LoVo (cell line): ENCODE measurements around the gene MDN1.
"Not testable (repeated sequence)": the region's sequence is repeated elsewhere in the genome, so short reads cannot be mapped to it uniquely, and the experiment has no call there.

Experiments used
- DNase-seq: peaks from one replicate; pipeline ENCODE4 v3.0.0-alpha.2; 2016; ENCODE audit warnings: low spot score

MDN1 gene

GRCh38 chr6:89650579-89650978 is 169.0 kb downstream of the MDN1 start:
- no peak for DNase-seq

- no peak for DNase-seq
Observed at GRCh38 chr6:89649682-89650081, 169.9 kb downstream of the MDN1 start.

- DNase-seq, result no peak
Observed at GRCh38 chr6:89644864-89645263, 174.7 kb downstream of the MDN1 start.

GRCh38 chr6:89643406-89643805 is 176.2 kb downstream of the MDN1 start:
- no peak for DNase-seq

- DNase-seq, result no peak
Observed at GRCh38 chr6:89642956-89643355, 176.6 kb downstream of the MDN1 start.

GRCh38 chr6:89641581-89641980 is 178.0 kb downstream of the MDN1 start:
- DNase-seq, result not testable (repeated sequence)

GRCh38 chr6:89640804-89641203 is 178.8 kb downstream of the MDN1 start:
- DNase-seq, result no peak

GRCh38 chr6:89638320-89639195 is 181.0 kb downstream of the MDN1 start, which contains the start of gene LYRM2:
Gene LYRM2, minus strand, starts transcription at chr6:89638747. Its CDS starts 31 bp downstream, at chr6:89638716.
- peak; percentile 93 for DNase-seq

- DNase-seq, result no peak
Observed at GRCh38 chr6:89637960-89638319, 181.7 kb downstream of the MDN1 start.

- not testable (repeated sequence) for DNase-seq
Observed at GRCh38 chr6:89636412-89636811, 183.2 kb downstream of the MDN1 start.

GRCh38 chr6:89630488-89630887 is 189.1 kb downstream of the MDN1 start:
- DNase-seq, result no peak

- DNase-seq, result no peak
Observed at GRCh38 chr6:89623749-89624148, 195.8 kb downstream of the MDN1 start.

- DNase-seq, result no peak
Observed at GRCh38 chr6:89619567-89619966, 200.0 kb downstream of the MDN1 start.

- no peak for DNase-seq
Observed at GRCh38 chr6:89618026-89618425, 201.6 kb downstream of the MDN1 start.

- DNase-seq, result no peak
Observed at GRCh38 chr6:89616531-89616930, 203.1 kb downstream of the MDN1 start.

GRCh38 chr6:89615882-89616281 is 203.7 kb downstream of the MDN1 start:
- DNase-seq, result no peak

- DNase-seq, result no peak
Observed at GRCh38 chr6:89613790-89614189, 205.8 kb downstream of the MDN1 start.

GRCh38 chr6:89612121-89612520 is 207.5 kb downstream of the MDN1 start:
- DNase-seq, result no peak

- DNase-seq, result no peak
Observed at GRCh38 chr6:89611666-89612065, 207.9 kb downstream of the MDN1 start.

- peak; percentile 58 for DNase-seq
Observed at GRCh38 chr6:89610149-89610642, 209.4 kb downstream of the MDN1 start.

GRCh38 chr6:89605861-89606260 is 213.7 kb downstream of the MDN1 start:
- no peak for DNase-seq

- no peak for DNase-seq
Observed at GRCh38 chr6:89604653-89605052, 214.9 kb downstream of the MDN1 start.

- DNase-seq, result no peak
Observed at GRCh38 chr6:89602166-89602565, 217.4 kb downstream of the MDN1 start.

GRCh38 chr6:89599727-89600126 is 219.9 kb downstream of the MDN1 start:
- DNase-seq, result no peak
